Measurements from ENCODE around the gene HADH. TPM values are rescaled to one million over a fixed set of nuclear protein-coding genes. Genes with fewer than 3 reads are reported as not detected.

Gene HADH
- total RNA-seq, 1 donor from 2014 or later: 10.8 TPM

DNA sequence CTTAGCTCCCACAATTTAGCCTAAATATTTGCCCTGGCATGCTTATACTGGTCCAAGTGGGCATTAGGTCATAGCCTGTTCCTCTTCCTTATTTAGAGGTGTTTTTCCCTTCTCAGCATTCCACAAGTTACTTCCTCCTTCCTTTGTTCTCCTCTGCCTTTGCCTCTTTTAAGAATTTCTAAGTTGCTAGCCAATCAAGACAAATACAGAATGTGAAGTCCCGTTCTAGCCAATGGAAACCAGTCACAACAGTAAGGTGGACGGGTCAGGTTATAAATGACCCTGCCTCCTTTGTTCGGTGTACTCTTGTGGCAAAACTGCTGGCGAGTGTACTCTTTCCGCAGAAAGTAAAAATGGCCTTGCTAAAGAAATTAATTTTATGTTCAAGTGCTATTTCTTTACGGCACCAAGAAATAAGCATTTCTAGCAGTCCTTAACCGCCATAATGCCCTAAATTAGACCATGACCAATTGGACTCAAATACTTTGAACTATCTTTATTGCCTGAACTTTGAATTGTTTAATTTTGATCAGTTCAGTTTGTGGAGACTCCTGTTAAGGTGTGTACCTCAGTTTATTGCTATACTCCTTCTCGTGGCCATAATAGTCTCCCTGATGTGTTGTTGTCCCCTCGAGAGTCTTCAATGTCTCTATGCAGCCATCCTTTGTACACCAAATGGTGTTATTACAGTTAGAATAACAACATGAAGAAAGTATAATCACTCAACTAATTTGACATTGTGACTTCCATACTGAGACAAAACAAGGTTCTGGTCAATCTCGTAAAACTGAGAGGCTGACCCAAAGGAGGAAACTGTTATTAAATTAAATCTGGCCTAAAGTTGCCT is 1.6 kb upstream of the HADH start:
- Mint-ChIP-seq H3K4me3 (ENCODE audit: unreplicated experiment) (no peak overlapping the region), H3K4me1 (ENCODE audit: low read depth, unreplicated experiment) (peaks cover 3% of the 10 kb centered on the region), H3K27ac (ENCODE audit: unreplicated experiment) (no peak overlapping the region), H3K27me3 (ENCODE audit: unreplicated experiment) (peaks cover 2% of the 10 kb centered on the region), H3K9me3 (ENCODE audit: unreplicated experiment) (peaks cover 8% of the 10 kb centered on the region), H3K36me3 (ENCODE audit: unreplicated experiment) (no peaks in the 10 kb centered on the region)
- DNase-seq: no peak
- no peak for TF ChIP-seq CTCF (IDR thresholded peaks at IDR 0.05; ENCODE audit: partially characterized antibody, unreplicated experiment)

DNA sequence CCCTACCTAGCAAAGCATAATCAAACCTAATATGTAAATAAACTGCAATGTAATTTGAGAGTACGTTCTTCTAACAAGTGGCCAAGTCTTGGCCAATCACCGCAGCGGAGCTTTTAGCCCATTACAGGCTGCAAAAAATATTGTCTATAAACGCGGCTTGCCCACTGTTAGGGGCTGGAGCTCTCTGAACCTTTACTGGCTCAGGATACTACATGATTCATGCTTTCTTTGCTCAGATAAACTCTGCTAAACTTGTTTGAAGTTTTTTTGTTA is 990 bp upstream of the HADH start:
- Mint-ChIP-seq H3K4me3 (ENCODE audit: unreplicated experiment) (no peak overlapping the region), H3K27ac (ENCODE audit: unreplicated experiment) (no peak overlapping the region), H3K27me3 (ENCODE audit: unreplicated experiment) (peaks cover 2% of the 10 kb centered on the region), H3K9me3 (ENCODE audit: unreplicated experiment) (peaks cover 8% of the 10 kb centered on the region), H3K36me3 (ENCODE audit: unreplicated experiment) (no peaks in the 10 kb centered on the region), H3K4me1 (ENCODE audit: low read depth, unreplicated experiment) (peaks cover 3% of the 10 kb centered on the region)
- no peak for TF ChIP-seq CTCF (IDR thresholded peaks at IDR 0.05; ENCODE audit: partially characterized antibody, unreplicated experiment)
- no peak for DNase-seq

GRCh38 chr4:107989162-107989536 is 540 bp upstream of the HADH start:
- Mint-ChIP-seq H3K4me1 (ENCODE audit: low read depth, unreplicated experiment) (peaks cover 3% of the 10 kb centered on the region), H3K36me3 (ENCODE audit: unreplicated experiment) (no peaks in the 10 kb centered on the region), H3K4me3 (ENCODE audit: unreplicated experiment) (peak overlapping the region; percentile 91), H3K9me3 (ENCODE audit: unreplicated experiment) (peaks cover 8% of the 10 kb centered on the region), H3K27me3 (ENCODE audit: unreplicated experiment) (peaks cover 2% of the 10 kb centered on the region), H3K27ac (ENCODE audit: unreplicated experiment) (peak overlapping the region; percentile 87)
- no peak for DNase-seq
- no peak for TF ChIP-seq CTCF (IDR thresholded peaks at IDR 0.05; ENCODE audit: partially characterized antibody, unreplicated experiment)

GRCh38 chr4:107991945-107992630 is 2.4 kb downstream of the HADH start:
- Mint-ChIP-seq H3K9me3 (ENCODE audit: unreplicated experiment) (peaks cover 8% of the 10 kb centered on the region), H3K27me3 (ENCODE audit: unreplicated experiment) (peaks cover 2% of the 10 kb centered on the region), H3K4me1 (ENCODE audit: low read depth, unreplicated experiment) (peaks cover 3% of the 10 kb centered on the region), H3K27ac (ENCODE audit: unreplicated experiment) (no peak overlapping the region), H3K4me3 (ENCODE audit: unreplicated experiment) (no peak overlapping the region), H3K36me3 (ENCODE audit: unreplicated experiment) (no peaks in the 10 kb centered on the region)
- DNase-seq: no peak
- TF ChIP-seq CTCF (IDR thresholded peaks at IDR 0.05; ENCODE audit: partially characterized antibody, unreplicated experiment): no peak

DNA sequence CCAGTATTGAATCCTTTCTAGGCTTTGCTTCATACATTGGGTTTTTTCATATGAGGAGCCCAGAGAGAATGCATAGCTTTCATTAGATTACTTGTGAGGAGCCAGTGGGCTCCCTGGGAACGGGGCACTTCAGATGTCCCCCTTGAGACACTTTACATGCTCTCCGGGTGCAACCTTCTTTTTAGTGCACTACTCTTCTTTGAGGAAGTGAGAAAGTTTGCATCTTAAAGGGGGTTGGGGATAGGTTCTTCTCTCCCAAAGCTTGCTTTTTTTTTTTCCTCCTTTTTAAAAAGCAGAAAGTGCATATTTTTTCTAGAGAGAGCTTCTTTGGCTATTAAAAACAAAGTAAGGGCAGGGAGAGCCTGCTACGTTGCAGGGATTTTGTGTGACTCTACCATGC is 4.3 kb downstream of the HADH start:
- no peaks in the 10 kb centered on the region for H3K27me3 Mint-ChIP-seq (ENCODE audit: unreplicated experiment)
- H3K27ac Mint-ChIP-seq (ENCODE audit: unreplicated experiment): no peak overlapping the region

More for the DNA sequence above, 4.3 kb downstream of the HADH start:
- H3K4me3 Mint-ChIP-seq (ENCODE audit: unreplicated experiment): no peak overlapping the region
- H3K36me3 Mint-ChIP-seq (ENCODE audit: unreplicated experiment): no peaks in the 10 kb centered on the region
- peaks cover 7% of the 10 kb centered on the region for H3K9me3 Mint-ChIP-seq (ENCODE audit: unreplicated experiment)
- DNase-seq: no peak
- no peak for TF ChIP-seq CTCF (IDR thresholded peaks at IDR 0.05; ENCODE audit: partially characterized antibody, unreplicated experiment)
- H3K4me1 Mint-ChIP-seq (ENCODE audit: low read depth, unreplicated experiment): peaks cover 3% of the 10 kb centered on the region
